ENCODE data around the gene LARP4B. TPM values are rescaled to one million over a fixed set of nuclear protein-coding genes. Genes with fewer than 3 reads are reported as not detected.

LARP4B gene
- total and polyA plus RNA-seq, 2 of the 13 experiments (the other 11 are each of a cell fraction or from before 2014, with no cell fraction given) = 19.5 to 30.2 TPM

GRCh38 chr10:971150-971542 is 39.6 kb upstream of the LARP4B start (continued):
- TF ChIP-seq PRDM10 (CRISPR knock-in tag; IDR thresholded peaks at IDR 0.05; ENCODE audit: low read depth) (no peak), HINFP (CRISPR knock-in tag; IDR thresholded peaks at IDR 0.05; ENCODE audit: low read depth) (no peak), ZNF432 (CRISPR knock-in tag; IDR thresholded peaks at IDR 0.05; ENCODE audit: borderline replicate concordance) (no peak), ATF2 (CRISPR knock-in tag; IDR thresholded peaks at IDR 0.05) (no peak), ZNF230 (CRISPR knock-in tag; IDR thresholded peaks at IDR 0.05) (no peak), NFIB (CRISPR knock-in tag; IDR thresholded peaks at IDR 0.05; ENCODE audit: borderline replicate concordance) (no peak), CREB1 (IDR thresholded peaks at IDR 0.05) (peak; percentile 76), CREB1 (CRISPR knock-in tag; IDR thresholded peaks at IDR 0.05) (no peak; the same call in 1 of the 2 replicates), ARID4A (CRISPR knock-in tag; IDR thresholded peaks at IDR 0.05; ENCODE audit: borderline replicate concordance) (no peak), THAP8 (CRISPR knock-in tag; IDR thresholded peaks at IDR 0.05; ENCODE audit: borderline replicate concordance) (no peak), SRSF4 (IDR thresholded peaks at IDR 0.05; ENCODE audit: low read depth, low read length, poor library complexity, severe bottlenecking) (no peak), NFYB (CRISPR knock-in tag; IDR thresholded peaks at IDR 0.05) (no peak), GLI4 (CRISPR knock-in tag; IDR thresholded peaks at IDR 0.05; ENCODE audit: borderline replicate concordance) (no peak), MAFK (conservative IDR thresholded peaks at IDR 0.05 in 1 of 2, IDR thresholded peaks at IDR 0.05 in 1 of 2; ENCODE audit: low read length in 2 of 2) (no peak), ZNF781 (CRISPR knock-in tag; IDR thresholded peaks at IDR 0.05; ENCODE audit: borderline replicate concordance, not compliant biosample characterization) (no peak), MIXL1 (CRISPR knock-in tag; IDR thresholded peaks at IDR 0.05) (no peak), KLF16 (CRISPR knock-in tag; IDR thresholded peaks at IDR 0.05) (0 out of 4 replicates have a peak, but pooled peaks of 1 of the 2 experiments have one; percentile 7)
